Stomach (tissue), 9 donors: Measurements from ENCODE around the gene GIMAP5. TPM values are rescaled to one million over a fixed set of nuclear protein-coding genes. Genes with fewer than 3 reads are reported as not detected.

ENCODE experiments used
- DNase-seq, 2 donors: peaks; one replicate each; pipeline versions ENCODE4 v3.0.0 to v3.0.0-alpha.2; 2013 to 2019
- H3K27ac ChIP-seq, 5 donors: fragments of 200-600 bp in 4 of 5; sonication (generic) in 4 of 5; one replicate each; pipeline ENCODE4 v1.5.1; 2013 to 2019; ENCODE audit warnings: mild to moderate bottlenecking in 1 of 5, moderate library complexity in 1 of 5
- H3K27me3 ChIP-seq, 3 donors: fragments of 200-600 bp; sonication (generic); one replicate each; pipeline ENCODE4 v1.5.1; 2017 to 2019; ENCODE audit warnings: mixed run types in 1 of 3
- H3K36me3 ChIP-seq, 4 donors: fragments of 200-600 bp; sonication (generic); 1 replicate in 3 of 4; 2 replicates in 1 of 4; pipeline ENCODE4 v1.5.1; 2016 to 2019
- H3K4me1 ChIP-seq, 4 donors: fragments of 200-600 bp; sonication (generic); one replicate each; pipeline ENCODE4 v1.5.1; 2016 to 2019
- H3K4me3 ChIP-seq, 4 donors: fragments of 200-600 bp; sonication (generic) in 3 of 4; one replicate each; pipeline ENCODE4 v1.5.1; 2016 to 2019; ENCODE audit warnings: mild to moderate bottlenecking in 1 of 4
- H3K9me3 ChIP-seq, 4 donors: fragments of 200-600 bp; sonication (generic); one replicate each; pipeline ENCODE4 v1.5.1; 2016 to 2019
- EP300 ChIP-seq: sonication (generic); formaldehyde crosslinking; IDR thresholded peaks from one replicate; pipeline ENCODE4 v1.6.1; 2017; ENCODE audit warnings: antibody characterized with exemption
- POLR2A ChIP-seq, 4 donors: fragments of 450-650 bp; IDR thresholded peaks; one replicate each; pipeline ENCODE4 v1.6.1; 2016; ENCODE audit warnings: antibody characterized with exemption in 4 of 4, control low read depth in 2 of 4, mild to moderate bottlenecking in 1 of 4, moderate library complexity in 1 of 4
- POLR2AphosphoS5 ChIP-seq, 3 donors: sonication (generic); formaldehyde crosslinking; IDR thresholded peaks; one replicate each; pipeline ENCODE4 v1.6.1; 2016; ENCODE audit warnings: antibody characterized with exemption in 3 of 3
- WGBS, 5 donors: extraction: QIAGEN DNeasy Blood & Tissue Kit in 3 of 5; methylation state at CpG; one replicate each; pipeline versions ENCODE4 v1.1.5 to v1.1.7; 2013 to 2018; 5-methylcytosine and 5-hydroxymethylcytosine counted together
- intact Hi-C: fragments of 100-400 bp; cut with DNase I; formaldehyde crosslinking; loops from one replicate; pipeline ENCODE4 v1.15.1; 2023; ENCODE audit warnings: low total_unique reads
- polyA plus RNA-seq, 3 donors: library from polyadenylated mRNA; stranded (reverse); fragments of 200-250 nt; gene quantifications; one replicate each; pipeline ENCODE4 v1.2.3, GENCODE V29; 2013
- total RNA-seq, 5 donors: library from RNA; depleted of rRNA; stranded (reverse); fragments of >200 nt; gene quantifications; one replicate each; pipeline versions ENCODE4 v1.1.0 to v1.2.3, GENCODE V29; 2014 to 2016
- TF ChIP-seq, protein P1 (sequence below), 7 experiments: fragments of 450-650 bp in 4 of 7; fragments of 200-600 bp in 3 of 7; sonication (generic) in 3 of 7; IDR thresholded peaks; one replicate each; pipeline ENCODE4 v1.5.1; 2016 to 2019; ENCODE audit warnings: antibody characterized with exemption in 7 of 7, control low read depth in 2 of 7, mild to moderate bottlenecking in 1 of 7
- donor health status: healthy with polysubstance abuse.
- donor health status: Bipolar disorder and iron deficiency.
- donor health status: healthy.

GIMAP5 gene
- total and polyA plus RNA-seq, 8 donors = 7.0 to 25.2 (median 17.5) TPM

DNA sequence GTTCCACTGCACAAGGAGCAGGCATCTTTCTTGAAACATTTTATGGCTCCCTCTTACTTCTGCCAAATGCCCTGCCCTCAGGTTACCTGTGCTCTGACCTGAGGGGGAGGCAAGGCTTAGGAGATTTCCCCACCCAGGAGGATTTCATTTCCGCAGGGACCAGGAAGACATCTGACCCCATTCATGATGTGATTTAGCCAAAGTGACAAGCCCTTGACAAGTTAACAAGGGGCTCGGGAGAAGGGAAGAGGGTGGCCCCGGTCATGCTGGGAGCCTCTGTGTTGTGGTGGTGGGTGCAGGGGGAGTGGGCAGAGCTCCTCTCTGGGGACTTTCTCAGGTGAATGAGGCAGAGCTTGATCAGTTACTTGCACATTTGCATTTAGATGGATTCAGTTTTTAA lies 18.9 kb downstream of the GIMAP5 start:
- Histone ChIP-seq H3K9me3 (no peaks in the 10 kb centered on the region), H3K4me3 (no peak overlapping the region), H3K36me3 (no peaks in the 10 kb centered on the region), H3K27me3 (no peaks in the 10 kb centered on the region), H3K27ac (peak overlapping the region; percentile 13 to 63 (median 24)), H3K4me1 (peaks cover 0 to 22% (median 0%) of the 10 kb centered on the region in 4 donors)
- 54 to 75% (median 63%) methylated on average over 3 of the region's 3 CpGs for WGBS, 5 donors
- no peak for TF ChIP-seq EP300
- TF ChIP-seq, protein P1, sequence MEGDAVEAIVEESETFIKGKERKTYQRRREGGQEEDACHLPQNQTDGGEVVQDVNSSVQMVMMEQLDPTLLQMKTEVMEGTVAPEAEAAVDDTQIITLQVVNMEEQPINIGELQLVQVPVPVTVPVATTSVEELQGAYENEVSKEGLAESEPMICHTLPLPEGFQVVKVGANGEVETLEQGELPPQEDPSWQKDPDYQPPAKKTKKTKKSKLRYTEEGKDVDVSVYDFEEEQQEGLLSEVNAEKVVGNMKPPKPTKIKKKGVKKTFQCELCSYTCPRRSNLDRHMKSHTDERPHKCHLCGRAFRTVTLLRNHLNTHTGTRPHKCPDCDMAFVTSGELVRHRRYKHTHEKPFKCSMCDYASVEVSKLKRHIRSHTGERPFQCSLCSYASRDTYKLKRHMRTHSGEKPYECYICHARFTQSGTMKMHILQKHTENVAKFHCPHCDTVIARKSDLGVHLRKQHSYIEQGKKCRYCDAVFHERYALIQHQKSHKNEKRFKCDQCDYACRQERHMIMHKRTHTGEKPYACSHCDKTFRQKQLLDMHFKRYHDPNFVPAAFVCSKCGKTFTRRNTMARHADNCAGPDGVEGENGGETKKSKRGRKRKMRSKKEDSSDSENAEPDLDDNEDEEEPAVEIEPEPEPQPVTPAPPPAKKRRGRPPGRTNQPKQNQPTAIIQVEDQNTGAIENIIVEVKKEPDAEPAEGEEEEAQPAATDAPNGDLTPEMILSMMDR (IDR thresholded peaks at IDR 0.05) = no peak
- no peak for TF ChIP-seq POLR2AphosphoS5 (IDR thresholded peaks at IDR 0.05)
- TF ChIP-seq POLR2A (IDR thresholded peaks at IDR 0.05) = no peak
- no peak for DNase-seq
- intact Hi-C loops = loop anchor here (10.0 kb wide), 1 partner anchor 301 kb away; the partner anchor contains the start of gene GIMAP8

DNA sequence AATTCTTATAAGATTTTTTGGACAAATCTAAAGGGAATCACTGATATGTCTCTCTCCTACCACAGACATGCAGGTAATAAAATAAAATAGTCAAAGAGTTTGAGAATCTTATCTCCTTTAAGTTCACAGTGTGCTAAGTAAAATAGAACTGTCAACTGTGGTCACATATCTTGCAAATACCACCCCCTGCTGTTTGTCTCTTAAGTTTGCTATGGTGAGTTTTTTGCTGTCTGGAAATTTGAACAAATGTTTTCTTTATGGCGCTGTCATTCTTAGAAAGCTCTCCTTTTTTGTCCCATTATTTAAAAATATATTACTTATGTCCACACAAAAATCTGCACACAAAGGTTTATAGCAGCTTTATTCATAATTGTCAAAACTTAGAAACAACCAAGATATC lies 19.6 kb downstream of the GIMAP5 start:
- Histone ChIP-seq H3K4me1 (peaks cover 0 to 18% (median 0%) of the 10 kb centered on the region in 4 donors), H3K36me3 (no peaks in the 10 kb centered on the region), H3K4me3 (no peak overlapping the region), H3K27me3 (no peaks in the 10 kb centered on the region), H3K27ac (peak overlapping the region in 1 of 5 donors; percentile 63), H3K9me3 (no peaks in the 10 kb centered on the region)
- peak in 1 of 2 donors; percentile 53 for DNase-seq
- WGBS, 5 donors = 23 to 59% (median 41%) methylated on average over 1 of the region's 1 CpG
- intact Hi-C loops = loop anchor here (10.0 kb wide), 1 partner anchor 302 kb away; the partner anchor contains the start of gene GIMAP8
- TF ChIP-seq, protein P1 (IDR thresholded peaks at IDR 0.05) = peak in 3 of 7 experiments; percentile 27 to 39 (median 32)
- TF ChIP-seq POLR2A (IDR thresholded peaks at IDR 0.05) = no peak

DNA sequence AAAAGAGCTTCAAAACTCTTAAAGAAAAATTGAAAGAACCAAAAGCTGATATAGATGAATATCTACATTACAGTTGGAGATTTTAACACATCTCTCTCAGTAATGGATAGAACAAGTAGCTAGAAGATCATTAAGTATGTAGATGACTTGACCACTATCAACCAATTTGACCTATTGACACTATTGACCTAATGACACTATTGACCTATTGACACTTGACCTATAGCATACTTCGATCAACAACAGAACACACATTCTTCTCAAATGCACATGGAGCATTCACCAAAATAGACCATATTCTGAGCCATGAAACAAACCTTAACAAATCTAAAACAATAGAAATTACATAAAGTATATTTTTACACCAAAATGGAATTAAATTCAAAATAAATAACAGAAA lies 22.3 kb downstream of the GIMAP5 start:
- intact Hi-C loops = loop anchor here (10.0 kb wide), 1 partner anchor 305 kb away; the partner anchor contains the start of gene GIMAP8
- TF ChIP-seq POLR2A (IDR thresholded peaks at IDR 0.05) (no peak), POLR2AphosphoS5 (IDR thresholded peaks at IDR 0.05) (no peak), EP300 (no peak)
- TF ChIP-seq, protein P1 (IDR thresholded peaks at IDR 0.05) = no peak
- DNase-seq = no peak
- Histone ChIP-seq H3K4me3 (no peak overlapping the region), H3K27me3 (no peaks in the 10 kb centered on the region), H3K36me3 (no peaks in the 10 kb centered on the region), H3K9me3 (no peaks in the 10 kb centered on the region), H3K27ac (no peak overlapping the region), H3K4me1 (peaks cover 0 to 4% (median under 1%) of the 10 kb centered on the region in 4 donors)
- 74 to 83% (median 77%) methylated on average over 1 of the region's 1 CpG for WGBS, 5 donors

DNA sequence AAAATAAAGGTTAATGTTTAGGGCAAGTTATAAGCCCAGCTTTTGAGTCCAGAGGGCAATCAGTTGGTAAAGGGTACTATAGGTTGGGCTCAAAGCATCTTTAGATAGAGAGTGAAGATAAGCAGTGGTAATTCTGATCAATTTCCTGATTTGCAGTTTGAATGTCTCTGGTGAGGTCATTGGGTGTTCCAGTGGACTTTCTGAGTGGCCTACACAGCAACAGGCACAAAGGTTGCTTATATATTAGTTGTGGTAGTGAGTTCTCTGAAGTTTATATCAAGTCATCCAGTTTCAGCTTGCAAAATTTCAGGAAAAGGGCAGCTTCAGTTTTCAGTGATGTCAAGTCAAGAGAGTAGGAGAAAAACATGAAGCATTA lies 29.1 kb downstream of the GIMAP5 start:
- Histone ChIP-seq H3K27ac (no peak overlapping the region), H3K27me3 (no peaks in the 10 kb centered on the region), H3K4me3 (no peak overlapping the region), H3K36me3 (no peaks in the 10 kb centered on the region), H3K9me3 (no peaks in the 10 kb centered on the region), H3K4me1 (peaks cover 0 to 12% (median 3%) of the 10 kb centered on the region in 4 donors)
- intact Hi-C loops = no loop called here
- TF ChIP-seq POLR2AphosphoS5 (IDR thresholded peaks at IDR 0.05) (no peak), EP300 (no peak), POLR2A (IDR thresholded peaks at IDR 0.05) (no peak)
- TF ChIP-seq, protein P1 (IDR thresholded peaks at IDR 0.05) = no peak
- no peak for DNase-seq
